ENCODE results near the gene FOXF1. TPM values are rescaled to one million over a fixed set of nuclear protein-coding genes. Genes with fewer than 3 reads are reported as not detected.

The FOXF1 gene
- total and polyA plus RNA-seq, 9 donors, result 0.22 to 1.5 (median 0.45) TPM

- DNase-seq, result no peak
- WGBS, 3 donors, result 8 to 13% (median 9%) methylated on average over 27 of the region's 27 CpGs
- no peak overlapping the region for H3K4me3 ChIP-seq
- TF ChIP-seq POLR2A (IDR thresholded peaks at IDR 0.05) (no peak), EP300 (IDR thresholded peaks at IDR 0.05) (no peak), CTCF (IDR thresholded peaks at IDR 0.05) (no peak)
- intact Hi-C loops (cut with DNase I), result no loop called here
- H3K9me3 ChIP-seq, result no peaks in the 10 kb centered on the region
- peaks cover 3% of the 10 kb centered on the region for H3K4me1 ChIP-seq (ENCODE audit: insufficient read depth)
- H3K36me3 ChIP-seq, result no peaks in the 10 kb centered on the region
- peaks cover 5% of the 10 kb centered on the region for H3K27me3 ChIP-seq
- H3K27ac ChIP-seq, result no peak overlapping the region
These were observed 5.8 kb upstream of the FOXF1 start for GRCh38 chr16:86504315-86505184.

- Histone ChIP-seq H3K4me1 (ENCODE audit: insufficient read depth) (peaks cover 3% of the 10 kb centered on the region), H3K36me3 (no peaks in the 10 kb centered on the region), H3K9me3 (no peaks in the 10 kb centered on the region), H3K27ac (no peak overlapping the region), H3K27me3 (peaks cover 5% of the 10 kb centered on the region), H3K4me3 (no peak overlapping the region)
- intact Hi-C loops (cut with DNase I), result no loop called here
- no peak for DNase-seq
- TF ChIP-seq POLR2A (IDR thresholded peaks at IDR 0.05) (no peak), CTCF (IDR thresholded peaks at IDR 0.05) (no peak), EP300 (IDR thresholded peaks at IDR 0.05) (no peak)
- 2 to 7% (median 3%) methylated on average over 33 to 67 of the region's 67 CpGs for WGBS, 3 donors
These were observed 5.0 kb upstream of the FOXF1 start for GRCh38 chr16:86505185-86505898.

- H3K27ac ChIP-seq, result no peak overlapping the region
- H3K36me3 ChIP-seq, result no peaks in the 10 kb centered on the region
- H3K27me3 ChIP-seq, result peaks cover 5% of the 10 kb centered on the region
- DNase-seq, result no peak
- intact Hi-C loops (cut with DNase I), result no loop called here
- 8 to 14% (median 13%) methylated on average over 27 of the region's 27 CpGs for WGBS, 3 donors
- TF ChIP-seq POLR2A (IDR thresholded peaks at IDR 0.05), result no peak
- no peak for TF ChIP-seq CTCF (IDR thresholded peaks at IDR 0.05)
- TF ChIP-seq EP300 (IDR thresholded peaks at IDR 0.05), result no peak
- peaks cover 10% of the 10 kb centered on the region for H3K4me1 ChIP-seq (ENCODE audit: insufficient read depth)
- H3K4me3 ChIP-seq, result no peak overlapping the region
- no peaks in the 10 kb centered on the region for H3K9me3 ChIP-seq
These were observed 4.1 kb upstream of the FOXF1 start for GRCh38 chr16:86505899-86506864.
